Sigmoid colon (tissue), 4 donors: Measurements from ENCODE around the gene DHPS.

ENCODE experiments used
- EP300 ChIP-seq, 4 donors: sonication (generic); formaldehyde crosslinking; IDR thresholded peaks; one replicate each; pipeline ENCODE4 v1.6.1; 2017; ENCODE audit warnings: antibody characterized with exemption in 4 of 4
- POLR2A ChIP-seq, 2 donors: fragments of 450-650 bp; IDR thresholded peaks; one replicate each; pipeline ENCODE4 v1.6.1; 2016; ENCODE audit warnings: antibody characterized with exemption in 2 of 2, mild to moderate bottlenecking in 2 of 2, moderate library complexity in 2 of 2
- TF ChIP-seq, protein P1 (sequence below), 4 experiments: fragments of 450-650 bp in 3 of 4; fragments of 200-600 bp in 1 of 4; IDR thresholded peaks; one replicate each; pipeline ENCODE4 v1.5.1; 2016 to 2019; ENCODE audit warnings: antibody characterized with exemption in 4 of 4, mild to moderate bottlenecking in 3 of 4, moderate library complexity in 2 of 4

DNA sequence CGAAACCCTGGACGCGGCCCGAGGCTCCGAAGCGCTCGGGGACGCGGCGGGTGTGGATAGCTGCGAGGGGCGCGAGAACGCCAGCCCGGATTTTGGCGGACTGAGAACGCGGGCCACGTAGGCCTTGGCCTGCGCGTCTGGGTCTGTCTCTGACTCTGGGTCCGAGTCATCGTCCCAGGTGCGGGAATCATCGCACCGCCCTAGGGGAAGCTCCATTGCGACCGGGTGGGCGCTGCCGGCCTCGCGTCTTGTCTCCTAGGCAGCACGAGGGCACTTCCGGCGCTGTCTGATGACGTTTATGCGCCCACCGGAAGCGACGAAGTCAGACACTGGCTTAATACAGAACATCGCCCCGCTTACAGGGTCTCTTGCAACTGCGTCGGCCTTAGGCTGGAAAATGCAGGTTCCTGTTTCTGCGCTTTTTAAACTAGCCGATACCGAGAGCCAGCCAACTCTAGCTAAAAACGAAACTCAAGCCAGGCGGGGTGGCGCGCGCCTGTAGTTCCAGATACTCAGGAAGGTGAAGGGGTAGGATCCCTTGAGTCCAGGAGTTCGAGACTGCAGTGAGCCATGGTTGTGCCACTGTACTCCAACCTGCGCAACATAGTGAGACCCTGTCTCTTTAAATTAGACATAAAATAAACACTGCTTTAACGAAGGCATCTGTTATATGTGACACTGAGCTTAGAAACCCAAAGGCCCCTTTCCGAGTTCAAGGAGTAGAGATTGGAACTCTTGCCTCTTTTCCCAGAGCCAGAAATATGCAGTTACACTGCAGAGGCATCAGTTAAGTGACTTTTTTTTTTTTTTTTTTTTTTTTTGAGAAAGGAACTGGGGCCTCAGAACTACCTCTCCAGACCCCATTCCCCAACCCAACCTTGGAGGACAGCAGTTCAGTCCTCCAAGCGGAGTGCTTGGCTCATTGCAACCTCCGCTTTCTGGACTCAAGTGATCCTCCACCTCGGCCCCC lies 15.0 kb upstream of the DHPS start, which contains the start of gene FBXW9:
- TF ChIP-seq, protein P1, sequence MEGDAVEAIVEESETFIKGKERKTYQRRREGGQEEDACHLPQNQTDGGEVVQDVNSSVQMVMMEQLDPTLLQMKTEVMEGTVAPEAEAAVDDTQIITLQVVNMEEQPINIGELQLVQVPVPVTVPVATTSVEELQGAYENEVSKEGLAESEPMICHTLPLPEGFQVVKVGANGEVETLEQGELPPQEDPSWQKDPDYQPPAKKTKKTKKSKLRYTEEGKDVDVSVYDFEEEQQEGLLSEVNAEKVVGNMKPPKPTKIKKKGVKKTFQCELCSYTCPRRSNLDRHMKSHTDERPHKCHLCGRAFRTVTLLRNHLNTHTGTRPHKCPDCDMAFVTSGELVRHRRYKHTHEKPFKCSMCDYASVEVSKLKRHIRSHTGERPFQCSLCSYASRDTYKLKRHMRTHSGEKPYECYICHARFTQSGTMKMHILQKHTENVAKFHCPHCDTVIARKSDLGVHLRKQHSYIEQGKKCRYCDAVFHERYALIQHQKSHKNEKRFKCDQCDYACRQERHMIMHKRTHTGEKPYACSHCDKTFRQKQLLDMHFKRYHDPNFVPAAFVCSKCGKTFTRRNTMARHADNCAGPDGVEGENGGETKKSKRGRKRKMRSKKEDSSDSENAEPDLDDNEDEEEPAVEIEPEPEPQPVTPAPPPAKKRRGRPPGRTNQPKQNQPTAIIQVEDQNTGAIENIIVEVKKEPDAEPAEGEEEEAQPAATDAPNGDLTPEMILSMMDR (IDR thresholded peaks at IDR 0.05) = no peak
- peak; percentile 44 to 58 for TF ChIP-seq POLR2A (IDR thresholded peaks at IDR 0.05)
- no peak for TF ChIP-seq EP300 (IDR thresholded peaks at IDR 0.05)
